Renal cortical epithelial cell (primary cell): Measurements from ENCODE around the gene DUOX1. TPM values are rescaled to one million over a fixed set of nuclear protein-coding genes. Genes with fewer than 3 reads are reported as not detected.

Experiments
- DNase-seq: peaks from one replicate; pipeline ENCODE4 v3.0.0-alpha.2; 2011; ENCODE audit warnings: low read depth
- total RNA-seq: library from RNA; depleted of rRNA; stranded (reverse); fragments of >200 nt; gene quantifications from 2 replicates; pipeline ENCODE4 v1.2.3, GENCODE V29; 2014

The DUOX1 gene
- total RNA-seq, 1 donor from 2014 or later: 0.50 TPM

DNA sequence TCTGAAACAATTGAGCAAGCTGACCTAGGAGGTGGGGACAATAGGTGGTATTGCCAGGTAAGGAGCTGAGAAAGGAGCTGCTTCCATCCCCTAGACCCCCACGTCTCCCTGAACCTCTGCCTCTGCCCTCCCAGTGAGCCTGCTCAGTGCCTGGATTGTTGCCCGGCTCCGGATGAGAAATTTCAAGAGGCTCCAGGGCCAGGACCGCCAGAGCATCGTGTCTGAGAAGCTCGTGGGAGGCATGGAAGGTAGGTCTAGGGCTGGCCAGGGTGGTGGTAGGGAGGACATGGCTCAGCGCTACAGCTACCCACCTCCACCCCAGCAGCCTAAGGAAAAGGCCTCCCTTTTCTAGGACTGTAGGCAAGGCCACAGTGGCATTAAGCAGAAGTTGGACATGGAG, 13.3 kb downstream of the DUOX1 start:
- DNase-seq: no peak

DNA sequence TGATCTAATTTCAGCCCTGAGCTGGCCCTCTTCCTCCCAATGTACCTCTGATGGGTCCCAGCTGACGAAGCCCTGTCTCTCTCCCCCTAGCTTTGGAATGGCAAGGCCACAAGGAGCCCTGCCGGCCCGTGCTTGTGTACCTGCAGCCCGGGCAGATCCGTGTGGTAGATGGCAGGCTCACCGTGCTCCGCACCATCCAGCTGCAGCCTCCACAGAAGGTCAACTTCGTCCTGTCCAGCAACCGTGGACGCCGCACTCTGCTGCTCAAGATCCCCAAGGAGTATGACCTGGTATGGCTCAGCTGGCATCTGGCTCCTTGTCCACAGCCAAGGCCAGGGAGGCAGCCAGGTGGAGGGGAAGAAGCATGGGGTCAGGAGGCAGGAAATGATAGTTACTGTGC, 14.2 kb downstream of the DUOX1 start:
- DNase-seq: no peak

DNA sequence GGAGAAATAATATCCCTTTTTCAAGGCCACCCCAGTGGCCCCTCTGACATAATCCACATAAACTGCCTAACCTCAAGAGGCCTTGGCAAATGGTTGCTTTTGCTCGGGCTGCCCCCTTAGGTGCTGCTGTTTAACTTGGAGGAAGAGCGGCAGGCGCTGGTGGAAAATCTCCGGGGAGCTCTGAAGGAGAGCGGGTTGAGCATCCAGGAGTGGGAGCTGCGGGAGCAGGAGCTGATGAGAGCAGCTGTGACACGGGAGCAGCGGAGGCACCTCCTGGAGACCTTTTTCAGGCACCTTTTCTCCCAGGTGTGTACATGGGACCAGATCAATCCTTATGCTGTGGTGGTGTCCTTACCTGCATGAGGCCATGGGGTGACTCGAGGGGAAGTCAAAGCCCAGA, 15.0 kb downstream of the DUOX1 start:
- no peak for DNase-seq

DNA sequence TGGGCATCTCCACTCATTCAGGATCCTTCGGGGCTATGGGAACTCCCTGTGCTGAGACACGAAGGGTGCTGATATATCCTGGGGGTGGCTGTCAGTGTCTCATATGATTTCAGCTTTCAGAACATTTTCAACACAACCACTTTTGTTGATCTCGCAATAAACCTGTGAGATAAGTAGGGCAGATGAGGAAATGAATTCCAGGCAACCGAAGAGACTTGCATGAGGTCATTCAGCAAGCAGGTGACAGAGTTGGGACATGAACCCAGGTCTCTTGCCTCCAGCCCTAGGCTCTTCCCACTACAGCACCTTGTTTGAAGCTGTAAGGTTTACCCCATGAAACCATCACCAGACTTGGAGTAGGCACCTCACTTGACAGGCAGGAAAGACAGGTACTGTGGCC, 16.6 kb downstream of the DUOX1 start:
- DNase-seq: peak; percentile 19

DNA sequence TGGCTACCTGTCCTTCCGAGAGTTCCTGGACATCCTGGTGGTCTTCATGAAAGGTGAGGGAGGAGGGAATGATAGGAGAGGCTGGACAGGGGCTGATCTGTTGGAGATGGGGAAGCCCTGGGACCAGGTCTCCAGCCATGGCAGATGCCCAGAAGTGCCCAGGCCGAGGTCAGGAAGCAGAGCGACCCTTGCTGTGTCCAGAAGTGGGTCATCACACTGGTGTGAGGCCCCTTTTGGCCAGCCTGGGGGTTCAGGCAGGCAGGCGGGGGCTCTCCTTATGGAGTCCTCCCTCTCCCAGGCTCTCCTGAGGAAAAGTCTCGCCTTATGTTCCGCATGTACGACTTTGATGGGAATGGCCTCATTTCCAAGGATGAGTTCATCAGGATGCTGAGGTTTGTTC, 17.8 kb downstream of the DUOX1 start:
- DNase-seq: no peak

DNA sequence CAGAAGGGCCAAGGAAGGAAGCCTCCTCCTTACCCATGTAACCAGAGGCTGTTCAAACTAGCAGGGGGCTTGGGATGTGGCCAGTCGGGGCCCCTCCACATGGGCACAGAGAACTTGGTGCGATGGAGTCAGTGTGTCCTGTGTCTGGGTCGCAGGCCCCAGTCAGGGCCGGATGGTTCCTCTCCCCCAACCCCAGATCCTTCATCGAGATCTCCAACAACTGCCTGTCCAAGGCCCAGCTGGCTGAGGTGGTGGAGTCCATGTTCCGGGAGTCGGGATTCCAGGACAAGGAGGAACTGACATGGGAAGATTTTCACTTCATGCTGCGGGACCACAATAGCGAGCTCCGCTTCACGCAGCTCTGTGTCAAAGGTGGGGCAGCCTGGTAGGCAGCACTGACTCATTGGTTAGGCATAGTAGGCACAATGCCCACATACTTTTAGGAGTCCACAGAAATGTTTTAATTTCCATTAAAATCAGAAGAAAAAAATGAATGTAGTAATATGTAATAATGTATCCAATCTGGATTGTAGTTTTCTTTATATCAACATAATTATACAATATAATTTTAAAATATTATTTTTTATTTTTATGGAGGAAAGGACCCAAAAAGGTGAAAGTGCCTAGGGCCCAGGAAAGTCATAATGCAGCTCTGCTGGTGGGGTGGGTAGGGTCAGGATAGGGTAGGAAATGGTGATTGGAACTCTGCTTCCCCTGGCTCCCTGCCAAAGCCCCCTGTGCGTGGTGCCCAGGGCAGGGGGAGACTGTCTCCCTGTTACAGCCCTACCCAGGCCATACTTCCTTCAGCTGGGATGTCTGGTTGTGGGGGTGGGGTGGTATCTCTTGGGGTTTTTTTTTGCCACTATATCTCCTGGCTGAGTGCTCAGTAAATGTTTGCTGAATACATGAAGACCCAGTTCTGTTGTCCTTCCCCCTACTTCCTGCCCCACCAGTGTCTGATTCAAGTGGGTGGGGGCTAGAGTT, 18.6 kb downstream of the DUOX1 start:
- peak; percentile 18 for DNase-seq

DNA sequence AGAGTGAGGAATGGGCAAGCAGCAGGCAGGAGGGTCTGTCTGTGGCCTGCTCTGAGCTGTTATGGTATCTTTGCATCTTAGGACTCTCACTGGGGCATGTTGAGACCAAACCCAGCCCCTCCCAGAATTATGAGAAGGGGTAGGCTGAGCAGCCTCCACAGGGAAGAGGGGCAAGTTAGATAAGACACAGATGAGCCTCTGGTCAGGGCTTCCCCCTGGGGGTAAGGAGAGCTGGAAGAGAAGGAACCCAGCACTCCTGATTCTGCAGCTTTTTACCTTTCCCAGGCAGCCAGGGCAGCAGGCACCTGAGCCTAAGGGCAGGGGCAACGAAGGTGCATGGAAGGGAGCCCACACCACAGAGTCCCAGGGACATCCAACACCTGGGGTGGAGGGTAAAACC, 19.3 kb downstream of the DUOX1 start:
- DNase-seq: no peak

DNA sequence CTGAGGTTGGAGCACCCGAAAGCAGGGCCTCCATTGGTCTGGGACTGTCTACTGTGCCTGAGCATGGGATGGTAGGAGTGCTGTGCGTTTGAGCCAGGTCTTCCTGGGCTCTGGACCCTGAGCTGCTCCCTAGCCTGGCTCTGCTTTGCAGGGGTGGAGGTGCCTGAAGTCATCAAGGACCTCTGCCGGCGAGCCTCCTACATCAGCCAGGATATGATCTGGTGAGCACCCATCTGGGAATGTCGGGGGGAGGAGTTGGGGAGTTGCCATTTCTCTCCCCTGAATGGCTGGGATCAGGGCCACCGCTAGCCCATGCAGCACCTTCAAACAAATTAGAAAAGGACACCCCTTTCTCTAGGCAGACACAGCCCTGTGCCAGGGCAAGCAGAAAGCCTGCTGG, 20.7 kb downstream of the DUOX1 start:
- no peak for DNase-seq

DNA sequence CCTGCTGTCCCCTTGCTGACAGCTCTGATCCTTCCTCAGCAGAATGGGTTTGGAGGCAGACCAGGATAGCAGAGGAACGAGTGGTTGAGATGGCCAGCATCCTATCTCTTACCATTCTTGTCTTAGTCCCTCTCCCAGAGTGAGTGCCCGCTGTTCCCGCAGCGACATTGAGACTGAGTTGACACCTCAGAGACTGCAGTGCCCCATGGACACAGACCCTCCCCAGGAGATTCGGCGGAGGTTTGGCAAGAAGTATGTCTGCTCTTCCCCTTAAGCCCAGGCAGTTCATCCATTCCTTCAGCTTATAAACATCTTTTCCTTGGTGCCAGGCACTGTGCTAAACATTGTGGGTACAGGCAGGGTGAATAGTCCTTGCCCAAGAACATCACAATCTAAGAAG, 21.2 kb downstream of the DUOX1 start:
- no peak for DNase-seq

DNA sequence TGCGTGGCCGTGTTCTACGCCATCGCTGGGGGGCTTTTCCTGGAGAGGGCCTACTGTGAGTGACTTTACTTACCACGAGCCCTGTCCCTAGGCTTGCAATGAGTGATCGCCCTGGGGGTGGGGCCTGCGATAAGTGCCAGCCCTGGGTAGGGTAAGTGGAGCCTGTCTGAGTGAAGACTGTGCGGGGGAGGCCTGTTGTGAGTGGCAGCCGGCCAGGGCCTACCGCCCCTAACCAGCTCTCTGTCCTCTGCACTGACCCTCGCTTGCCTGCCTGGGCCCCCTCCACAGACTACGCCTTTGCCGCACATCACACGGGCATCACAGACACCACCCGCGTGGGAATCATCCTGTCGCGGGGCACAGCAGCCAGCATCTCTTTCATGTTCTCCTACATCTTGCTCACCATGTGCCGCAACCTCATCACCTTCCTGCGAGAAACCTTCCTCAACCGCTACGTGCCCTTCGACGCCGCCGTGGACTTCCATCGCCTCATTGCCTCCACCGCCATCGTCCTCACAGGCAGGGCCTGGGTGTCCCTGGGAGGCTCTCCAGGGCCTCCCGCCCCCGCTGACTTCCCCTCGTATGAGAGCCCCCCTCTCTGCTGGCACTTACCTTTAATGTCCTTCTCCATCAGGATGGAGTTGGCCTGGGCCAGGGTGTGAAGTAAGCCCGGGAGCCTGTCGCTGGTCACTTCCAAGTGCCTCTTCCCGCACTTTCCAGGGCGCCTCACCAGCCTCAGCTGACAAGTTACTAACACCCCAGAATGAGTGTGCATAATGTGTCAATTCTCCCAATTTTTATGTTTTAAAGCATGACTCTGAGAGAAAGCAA, 22.4 kb downstream of the DUOX1 start:
- no peak for DNase-seq

DNA sequence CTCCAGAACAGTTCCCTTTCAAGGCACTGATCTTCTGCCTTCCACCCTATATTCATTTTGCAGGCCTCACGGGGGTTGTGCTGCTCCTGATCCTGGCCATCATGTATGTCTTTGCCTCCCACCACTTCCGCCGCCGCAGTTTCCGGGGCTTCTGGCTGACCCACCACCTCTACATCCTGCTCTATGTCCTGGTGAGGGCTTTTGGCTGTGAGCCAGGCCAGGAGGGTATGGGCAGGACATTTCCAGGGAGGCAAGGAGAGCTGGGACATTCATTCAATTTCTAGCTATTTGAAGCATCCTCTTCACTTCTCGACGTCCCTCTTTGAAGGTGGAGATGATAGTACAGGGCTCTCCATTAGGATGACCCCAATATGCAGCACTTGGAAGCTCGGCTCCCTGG, 25.9 kb downstream of the DUOX1 start:
- no peak for DNase-seq

DNA sequence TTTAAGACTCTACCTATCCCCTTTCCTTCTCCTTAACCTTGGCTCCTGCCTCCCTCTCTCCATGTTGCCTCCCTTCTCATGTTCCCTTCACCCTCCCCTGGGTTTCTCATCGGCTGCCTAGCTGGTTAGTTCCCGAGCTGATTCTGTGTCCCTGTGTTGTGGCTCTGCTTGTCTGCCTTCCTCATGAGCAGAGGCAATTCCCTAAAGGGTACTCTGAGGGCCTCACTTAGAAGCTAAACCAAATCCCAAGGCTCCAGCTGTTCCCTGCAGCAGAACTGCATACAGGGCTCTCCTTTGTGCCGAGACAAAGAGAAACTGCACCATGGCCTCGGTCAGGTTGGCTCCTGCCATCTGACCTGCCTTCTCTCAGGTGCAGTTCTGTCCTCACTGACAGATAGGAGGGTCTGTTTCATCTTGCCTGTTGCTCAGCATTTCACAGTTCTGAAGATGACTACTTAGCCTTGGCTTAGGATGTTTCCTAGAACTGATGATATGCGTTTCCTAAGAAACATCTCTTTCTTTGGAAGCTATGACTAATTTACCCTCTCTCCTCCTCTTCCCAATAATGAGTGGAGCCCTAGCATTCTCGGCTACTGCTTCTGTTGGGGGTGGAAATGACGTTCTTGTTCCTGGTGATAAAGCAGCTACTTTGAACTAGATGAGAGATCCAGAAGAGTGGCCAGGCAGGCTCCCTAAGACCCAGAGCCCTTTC, 27.1 kb downstream of the DUOX1 start:
- no peak for DNase-seq

DNA sequence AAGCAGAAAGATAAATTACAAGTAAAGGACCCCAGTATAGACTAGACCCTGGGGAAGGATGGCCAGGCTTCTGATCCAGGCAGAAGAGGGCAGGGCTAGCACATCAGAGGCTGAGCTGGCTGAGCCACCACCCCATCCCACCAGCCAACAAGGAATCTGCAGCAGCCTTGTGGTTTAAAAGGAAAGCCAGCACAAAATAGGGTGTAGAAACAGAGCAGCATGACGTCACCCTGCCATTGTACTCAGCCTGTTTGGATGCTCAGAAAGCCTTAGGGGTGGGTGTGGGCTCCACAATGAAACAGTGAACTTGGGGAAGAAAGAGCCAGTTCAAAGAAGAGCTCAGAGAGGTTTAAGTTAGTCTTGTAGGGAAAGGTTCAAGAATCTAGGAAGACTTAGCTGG, 28.2 kb downstream of the DUOX1 start:
- peak; percentile 57 for DNase-seq

DNA sequence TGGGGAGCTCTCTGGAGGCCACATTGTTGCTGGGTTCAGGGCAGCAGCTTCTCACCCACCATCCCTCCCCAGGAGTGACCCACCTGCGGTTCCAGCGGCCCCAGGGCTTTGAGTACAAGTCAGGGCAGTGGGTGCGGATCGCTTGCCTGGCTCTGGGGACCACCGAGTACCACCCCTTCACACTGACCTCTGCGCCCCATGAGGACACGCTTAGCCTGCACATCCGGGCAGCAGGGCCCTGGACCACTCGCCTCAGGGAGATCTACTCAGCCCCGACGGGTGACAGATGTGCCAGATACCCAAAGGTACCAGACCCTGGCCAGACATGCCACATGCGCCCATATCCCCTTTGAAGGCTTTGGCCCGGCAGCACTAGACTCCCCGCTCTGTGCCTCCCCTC, 31.9 kb downstream of the DUOX1 start:
- DNase-seq: no peak

DNA sequence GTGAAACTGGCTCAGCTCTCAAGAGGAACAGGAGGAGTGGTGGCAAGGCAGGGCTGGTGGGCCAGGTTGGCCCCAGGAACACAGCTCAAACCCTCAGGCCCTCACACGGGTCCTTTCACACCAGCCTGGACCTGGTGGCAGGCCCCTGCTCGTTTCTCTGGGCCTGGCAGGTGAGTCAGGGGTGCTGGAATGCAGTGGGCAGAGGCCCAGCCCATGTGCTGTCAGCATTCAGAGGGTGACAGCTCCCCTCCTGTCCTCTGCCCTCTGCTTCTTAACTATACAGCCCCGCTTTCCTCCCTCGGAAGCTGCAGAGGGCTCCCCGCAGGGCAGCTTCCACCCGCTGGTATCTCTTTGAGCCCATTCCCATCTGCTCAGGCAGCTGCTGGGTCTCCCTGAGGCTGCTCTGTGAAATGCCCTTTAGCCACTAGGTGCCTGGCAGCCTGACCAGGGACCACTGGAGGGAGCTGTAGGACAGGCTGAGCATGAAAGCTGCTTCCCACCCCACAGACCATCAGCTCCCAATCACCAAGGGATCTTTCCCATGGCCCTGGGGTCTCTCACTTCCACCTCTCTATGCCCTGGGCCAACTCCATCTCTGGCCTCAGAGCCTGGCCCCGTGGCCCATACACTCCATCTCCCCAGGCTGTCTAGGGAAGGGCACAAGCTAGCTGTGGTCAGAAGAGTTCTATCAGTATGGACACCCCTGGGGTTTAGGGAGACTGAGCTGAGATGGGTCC, 33.1 kb downstream of the DUOX1 start:
- DNase-seq: peak; percentile 72

DNA sequence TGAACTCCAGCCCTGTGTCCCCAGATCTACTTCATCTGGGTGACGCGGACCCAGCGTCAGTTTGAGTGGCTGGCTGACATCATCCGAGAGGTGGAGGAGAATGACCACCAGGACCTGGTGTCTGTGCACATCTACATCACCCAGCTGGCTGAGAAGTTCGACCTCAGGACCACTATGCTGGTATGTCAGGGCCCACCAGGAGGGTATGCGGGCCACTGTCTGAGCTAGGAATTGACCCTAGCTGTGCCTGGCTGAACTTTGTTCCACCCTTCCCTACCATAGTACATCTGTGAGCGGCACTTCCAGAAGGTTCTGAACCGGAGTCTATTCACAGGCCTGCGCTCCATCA, 33.7 kb downstream of the DUOX1 start:
- DNase-seq: no peak

DNA sequence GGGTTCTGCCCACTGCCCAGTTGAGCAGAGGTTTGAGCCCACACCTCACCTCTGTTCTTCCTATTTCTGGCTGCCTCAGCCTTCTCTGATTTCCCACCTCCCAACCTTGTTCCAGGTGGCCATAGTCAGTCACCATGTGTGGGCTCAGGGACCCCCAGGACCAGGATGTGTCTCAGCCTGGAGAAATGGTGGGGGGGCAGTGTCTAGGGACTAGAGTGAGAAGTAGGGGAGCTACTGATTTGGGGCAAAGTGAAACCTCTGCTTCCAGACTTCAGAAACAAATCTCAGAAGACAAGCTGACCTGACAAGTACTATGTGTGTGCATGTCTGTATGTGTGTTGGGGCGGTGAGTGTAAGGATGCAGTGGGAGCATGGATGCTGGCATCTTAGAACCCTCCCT, 35.1 kb downstream of the DUOX1 start:
- DNase-seq: no peak

DNA sequence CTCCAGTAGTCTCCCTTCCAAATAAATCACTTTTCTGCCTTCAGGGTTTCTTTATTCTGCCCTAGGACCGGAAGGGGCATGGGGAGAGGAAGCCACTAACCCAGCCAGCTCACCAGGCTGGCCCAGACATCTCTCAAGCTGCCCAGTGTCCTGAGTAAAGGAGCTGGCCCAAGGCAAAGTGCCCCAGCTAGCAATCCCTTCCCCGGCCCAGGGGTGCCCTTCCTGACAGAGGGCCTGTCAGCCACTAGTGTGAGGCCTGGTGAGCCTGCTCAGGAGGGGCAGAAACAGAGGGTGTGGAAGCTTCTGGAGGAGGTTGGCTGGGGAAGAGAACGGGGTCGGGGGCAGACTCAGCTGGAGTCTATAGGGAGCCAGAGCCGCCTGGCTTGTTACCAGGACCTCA, 35.7 kb downstream of the DUOX1 start:
- DNase-seq: no peak

DNA sequence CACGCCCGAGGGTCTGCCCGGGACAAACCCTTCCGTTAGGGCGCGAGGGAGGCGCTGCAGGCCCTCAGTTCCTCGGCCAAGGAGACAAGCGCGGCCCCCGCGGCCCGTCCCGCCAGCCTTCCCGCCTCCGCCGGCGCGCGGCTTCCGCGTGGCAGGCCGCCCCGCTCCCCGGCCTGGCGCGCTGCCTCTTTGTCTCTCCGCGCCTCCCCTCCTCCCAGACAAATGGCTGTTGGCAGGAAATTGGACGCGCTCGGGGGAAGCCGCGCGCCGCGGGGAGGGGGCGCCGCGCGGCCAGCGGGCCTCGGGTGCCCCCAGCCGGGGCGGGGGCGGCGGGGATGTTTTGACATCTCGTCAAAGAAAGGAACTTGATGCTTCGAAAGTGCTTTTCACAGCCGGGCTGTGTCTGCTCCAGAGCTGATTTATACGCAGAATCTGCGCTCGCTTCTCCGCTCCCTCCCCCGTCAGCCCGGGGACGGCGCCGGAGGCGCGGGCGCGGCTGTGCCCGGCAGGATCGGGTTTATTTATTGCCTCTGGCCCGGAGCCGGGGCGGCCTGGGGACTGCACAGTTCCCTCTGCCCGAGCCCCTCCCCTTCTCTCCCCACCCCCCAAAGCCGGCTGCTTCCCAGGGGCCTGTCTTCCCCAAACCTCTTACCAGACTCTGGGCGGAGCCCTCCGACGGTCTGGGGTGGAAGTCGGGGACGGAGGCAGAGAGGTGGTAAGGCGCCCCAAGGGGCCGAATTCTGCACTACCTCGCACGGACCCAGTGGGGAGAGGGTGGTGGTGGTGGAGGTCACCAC, 37.2 kb downstream of the DUOX1 start:
- peak; percentile 58 for DNase-seq

DNA sequence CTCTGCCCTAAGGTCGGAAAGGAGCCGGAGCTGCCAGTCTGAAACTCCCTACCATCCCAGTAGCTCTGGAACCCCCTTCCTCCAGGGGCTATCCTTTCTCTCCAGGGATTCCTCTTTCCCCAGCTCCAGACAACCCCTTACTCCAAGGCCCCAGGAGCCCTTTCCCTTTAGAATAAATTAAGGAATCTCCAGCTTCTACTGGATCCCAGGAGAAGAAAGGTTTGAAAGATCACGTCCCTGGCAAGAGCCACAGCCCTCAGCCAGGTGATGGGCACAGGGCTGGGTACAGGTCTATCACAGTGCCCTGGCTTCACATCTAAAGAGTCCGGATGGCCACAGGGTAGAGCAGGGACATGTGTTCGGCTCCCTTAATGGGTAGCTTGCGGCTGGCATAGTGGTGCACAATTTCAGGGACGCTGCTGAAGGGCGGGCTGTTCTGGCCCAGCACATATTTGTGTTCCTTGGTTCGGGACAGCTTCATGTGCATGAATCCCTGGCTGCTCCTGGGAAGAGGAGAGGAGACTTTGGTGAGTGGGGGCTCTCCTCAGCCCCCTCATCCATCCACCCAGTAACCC, 37.9 kb downstream of the DUOX1 start:
- DNase-seq: no peak
